Endothelial cell (in vitro differentiated cells): ENCODE data around the gene NKX2-8. TPM values are rescaled to one million over a fixed set of nuclear protein-coding genes. Genes with fewer than 3 reads are reported as not detected.

ENCODE experiments used
- DNase-seq: peaks from one replicate; pipeline ENCODE4 v3.0.0; 2021; ENCODE audit warnings: low spot score
- H3K27ac Mint-ChIP-seq: one replicate; pipeline ENCODE4 v1.8.0; 2021; ENCODE audit warnings: mixed read lengths, inconsistent platforms; ENCODE audit not compliant: unreplicated experiment
- H3K27me3 Mint-ChIP-seq: one replicate; pipeline ENCODE4 v1.8.0; 2021; ENCODE audit warnings: mild to moderate bottlenecking, moderate library complexity, mixed read lengths, inconsistent platforms; ENCODE audit not compliant: unreplicated experiment
- H3K36me3 Mint-ChIP-seq: one replicate; pipeline ENCODE4 v1.8.0; 2021; ENCODE audit warnings: mild to moderate bottlenecking, low read depth, mixed read lengths, inconsistent platforms; ENCODE audit not compliant: unreplicated experiment
- H3K4me1 Mint-ChIP-seq: one replicate; pipeline ENCODE4 v1.8.0; 2021; ENCODE audit warnings: mild to moderate bottlenecking, mixed read lengths, inconsistent platforms; ENCODE audit not compliant: unreplicated experiment
- H3K4me3 Mint-ChIP-seq: one replicate; pipeline ENCODE4 v1.8.0; 2021; ENCODE audit warnings: mild to moderate bottlenecking, mixed read lengths, inconsistent platforms; ENCODE audit not compliant: unreplicated experiment
- H3K9me3 Mint-ChIP-seq: one replicate; pipeline ENCODE4 v1.8.0; 2021; ENCODE audit warnings: mixed read lengths, inconsistent platforms; ENCODE audit not compliant: unreplicated experiment
- total RNA-seq: library from RNA; stranded (reverse); fragmentation: NEBNext Ultra II Directional; extraction: Animal tissue kit (Norgen Biotek cat#: 25700); gene quantifications from one replicate; pipeline ENCODE4 v1.2.1, GENCODE V29; 2021; ENCODE audit not compliant: unreplicated experiment
- TF ChIP-seq, protein P1 (sequence below): fragments of 200-600 bp; sonication (generic); IDR thresholded peaks from one replicate; pipeline ENCODE4 v1.5.0; 2021; ENCODE audit warnings: antibody characterized with exemption; ENCODE audit not compliant: unreplicated experiment

The NKX2-8 gene
- total RNA-seq, 1 donor from 2014 or later = not detected

DNA sequence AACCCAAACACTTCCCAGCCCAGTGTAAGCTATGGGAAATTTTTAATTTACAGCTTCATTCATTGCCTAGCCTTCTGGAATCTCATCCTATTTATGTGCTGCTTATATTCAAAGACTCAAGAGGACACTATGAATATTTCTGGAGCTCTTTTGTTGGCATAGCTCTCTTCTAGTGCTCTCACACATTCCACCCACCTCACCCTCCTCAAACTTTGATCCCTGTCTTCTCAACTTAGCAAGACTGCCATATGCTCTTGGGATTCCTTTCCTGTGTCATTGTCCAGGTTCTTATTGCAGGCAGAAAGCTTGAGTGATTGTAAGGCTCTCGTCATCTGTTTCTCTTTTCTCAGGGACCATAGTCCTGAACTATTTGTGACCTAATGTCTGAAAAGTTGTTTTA, 44.4 kb downstream of the NKX2-8 start:
- Mint-ChIP-seq H3K27me3 (no peaks in the 10 kb centered on the region), H3K27ac (no peak overlapping the region), H3K36me3 (no peaks in the 10 kb centered on the region), H3K4me1 (no peaks in the 10 kb centered on the region), H3K9me3 (no peaks in the 10 kb centered on the region), H3K4me3 (no peak overlapping the region)
- TF ChIP-seq, protein P1, sequence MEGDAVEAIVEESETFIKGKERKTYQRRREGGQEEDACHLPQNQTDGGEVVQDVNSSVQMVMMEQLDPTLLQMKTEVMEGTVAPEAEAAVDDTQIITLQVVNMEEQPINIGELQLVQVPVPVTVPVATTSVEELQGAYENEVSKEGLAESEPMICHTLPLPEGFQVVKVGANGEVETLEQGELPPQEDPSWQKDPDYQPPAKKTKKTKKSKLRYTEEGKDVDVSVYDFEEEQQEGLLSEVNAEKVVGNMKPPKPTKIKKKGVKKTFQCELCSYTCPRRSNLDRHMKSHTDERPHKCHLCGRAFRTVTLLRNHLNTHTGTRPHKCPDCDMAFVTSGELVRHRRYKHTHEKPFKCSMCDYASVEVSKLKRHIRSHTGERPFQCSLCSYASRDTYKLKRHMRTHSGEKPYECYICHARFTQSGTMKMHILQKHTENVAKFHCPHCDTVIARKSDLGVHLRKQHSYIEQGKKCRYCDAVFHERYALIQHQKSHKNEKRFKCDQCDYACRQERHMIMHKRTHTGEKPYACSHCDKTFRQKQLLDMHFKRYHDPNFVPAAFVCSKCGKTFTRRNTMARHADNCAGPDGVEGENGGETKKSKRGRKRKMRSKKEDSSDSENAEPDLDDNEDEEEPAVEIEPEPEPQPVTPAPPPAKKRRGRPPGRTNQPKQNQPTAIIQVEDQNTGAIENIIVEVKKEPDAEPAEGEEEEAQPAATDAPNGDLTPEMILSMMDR = no peak
- no peak for DNase-seq

Other genes starting within 250 kb of the NKX2-8 start
- gene NKX2-1, start 62.4 kb downstream of the NKX2-8 start, total RNA-seq = not detected
- gene PAX9, start 79.2 kb upstream of the NKX2-8 start, total RNA-seq = not detected